IPS DF 19.7 (cell line): ENCODE measurements around the gene FHOD3.

ENCODE experiments used
- DNase-seq: peaks from one replicate; pipeline ENCODE4 v3.0.0-alpha.2; 2013; ENCODE audit warnings: low read depth, low spot score

FHOD3 gene

GRCh38 chr18:36296650-36297416 is 680 bp upstream of the FHOD3 start:
- no peak for DNase-seq

- DNase-seq, result no peak
Observed at GRCh38 chr18:36298126-36298741, 721 bp downstream of the FHOD3 start.

GRCh38 chr18:36299015-36299414 is 1.5 kb downstream of the FHOD3 start:
- no peak for DNase-seq

DNA sequence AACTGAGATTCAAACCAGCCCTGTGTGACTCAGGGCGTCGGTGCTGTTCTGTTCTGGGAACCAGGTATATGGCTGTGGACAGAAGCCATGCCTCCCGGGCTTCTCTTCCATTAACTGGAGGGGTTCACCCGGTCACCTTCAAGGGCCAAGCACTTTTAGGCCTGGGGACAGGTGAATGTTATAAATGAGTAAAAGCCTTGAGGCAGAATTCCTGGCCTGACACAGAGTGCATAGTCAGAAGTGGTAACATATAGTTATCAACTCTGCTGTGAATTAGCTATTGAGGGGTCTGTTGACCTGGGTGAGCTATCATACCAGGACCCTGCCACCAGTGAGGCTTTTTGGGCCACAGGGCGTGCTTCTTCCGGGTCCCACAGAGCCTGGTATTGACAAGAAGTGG is 2.7 kb downstream of the FHOD3 start:
- no peak for DNase-seq

DNA sequence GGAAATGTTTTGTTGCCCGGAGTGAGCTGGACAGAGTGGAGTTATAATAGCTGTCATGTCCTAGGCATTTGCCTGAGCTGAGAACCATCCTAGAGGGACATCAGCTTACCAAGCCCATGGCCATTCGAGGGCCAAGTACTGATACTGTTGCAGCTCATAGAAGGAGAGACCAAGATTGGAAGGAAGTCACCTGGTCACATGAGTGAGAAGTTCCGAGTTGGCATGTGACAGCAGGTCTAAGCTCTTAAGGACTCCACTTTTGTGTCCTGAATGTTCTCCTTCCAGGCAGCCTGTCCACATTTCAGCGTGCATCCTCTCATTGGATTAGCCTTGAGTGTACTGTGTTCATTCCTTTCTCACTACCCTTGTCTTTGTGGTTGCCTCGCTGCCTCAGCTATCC is 4.4 kb downstream of the FHOD3 start:
- no peak for DNase-seq

DNA sequence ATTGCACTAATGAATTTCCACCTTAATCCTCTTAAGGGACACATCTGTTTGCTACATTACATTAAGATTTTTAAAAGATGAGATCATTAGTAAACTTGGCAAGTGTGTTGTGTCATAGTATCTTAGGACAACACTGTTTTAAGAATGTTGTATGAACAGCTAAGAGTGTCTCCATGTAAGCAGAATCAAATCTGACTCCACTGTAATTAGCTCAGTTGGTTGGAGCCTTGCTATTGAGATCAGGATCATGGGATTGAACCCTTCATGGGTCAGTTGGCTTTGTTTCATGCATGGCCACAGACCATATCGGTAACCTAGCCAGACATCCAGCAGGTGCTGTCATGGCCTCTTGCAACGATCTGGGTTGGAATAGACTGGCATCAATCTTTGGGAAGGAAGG is 5.2 kb downstream of the FHOD3 start:
- no peak for DNase-seq

DNA sequence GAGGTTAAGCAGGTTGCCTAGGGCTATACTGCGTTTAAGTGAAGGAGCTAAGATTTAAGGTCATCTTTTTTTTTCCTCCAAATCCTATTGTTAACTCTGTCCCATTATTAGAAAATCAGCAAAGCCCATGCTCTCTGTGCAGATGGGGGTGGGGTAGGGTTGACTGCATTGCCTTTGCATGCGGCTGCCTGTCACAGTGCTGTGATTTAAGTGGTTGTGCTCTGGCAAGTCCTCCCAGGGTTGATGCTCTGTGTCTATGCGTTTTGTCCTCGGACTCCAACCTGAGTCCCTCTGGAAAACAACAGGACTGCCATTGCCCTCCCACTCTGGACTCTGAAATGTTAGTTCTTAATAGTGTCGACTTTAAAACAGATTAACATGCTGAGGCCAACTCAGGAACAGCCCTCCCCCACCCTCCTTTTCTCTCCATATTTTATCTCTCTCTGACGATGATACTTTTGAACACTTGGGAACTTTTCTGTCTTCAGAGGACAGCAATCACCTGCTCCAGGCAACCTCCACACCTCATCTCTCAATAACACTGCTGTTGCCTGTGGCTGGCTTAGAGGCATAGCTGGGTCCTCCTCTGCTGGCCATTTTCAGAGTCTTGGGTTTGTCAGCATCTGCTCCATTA is 5.8 kb downstream of the FHOD3 start:
- DNase-seq, result no peak

GRCh38 chr18:36304723-36305122 is 7.2 kb downstream of the FHOD3 start:
- no peak for DNase-seq

DNA sequence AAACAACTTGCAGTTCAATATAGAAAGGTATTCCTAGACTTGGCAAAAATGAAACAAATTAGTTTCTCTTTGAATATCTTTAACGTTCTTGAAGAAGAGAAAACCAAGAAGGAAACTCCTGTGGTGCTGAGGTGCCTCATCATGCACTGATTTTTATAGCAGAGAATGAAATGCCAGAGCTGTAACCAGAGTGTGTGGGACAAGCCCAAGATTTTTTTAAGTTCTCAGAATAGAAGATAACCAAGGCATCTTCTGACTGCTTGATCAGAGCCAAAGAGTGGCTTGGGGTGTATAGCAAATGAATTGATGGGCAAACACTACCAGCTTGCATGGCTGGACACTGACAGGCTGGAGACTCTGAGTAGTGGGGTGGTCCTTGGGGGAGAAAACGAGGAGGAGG is 7.9 kb downstream of the FHOD3 start:
- no peak for DNase-seq

GRCh38 chr18:36307513-36307912 is 10.0 kb downstream of the FHOD3 start:
- DNase-seq, result no peak

DNA sequence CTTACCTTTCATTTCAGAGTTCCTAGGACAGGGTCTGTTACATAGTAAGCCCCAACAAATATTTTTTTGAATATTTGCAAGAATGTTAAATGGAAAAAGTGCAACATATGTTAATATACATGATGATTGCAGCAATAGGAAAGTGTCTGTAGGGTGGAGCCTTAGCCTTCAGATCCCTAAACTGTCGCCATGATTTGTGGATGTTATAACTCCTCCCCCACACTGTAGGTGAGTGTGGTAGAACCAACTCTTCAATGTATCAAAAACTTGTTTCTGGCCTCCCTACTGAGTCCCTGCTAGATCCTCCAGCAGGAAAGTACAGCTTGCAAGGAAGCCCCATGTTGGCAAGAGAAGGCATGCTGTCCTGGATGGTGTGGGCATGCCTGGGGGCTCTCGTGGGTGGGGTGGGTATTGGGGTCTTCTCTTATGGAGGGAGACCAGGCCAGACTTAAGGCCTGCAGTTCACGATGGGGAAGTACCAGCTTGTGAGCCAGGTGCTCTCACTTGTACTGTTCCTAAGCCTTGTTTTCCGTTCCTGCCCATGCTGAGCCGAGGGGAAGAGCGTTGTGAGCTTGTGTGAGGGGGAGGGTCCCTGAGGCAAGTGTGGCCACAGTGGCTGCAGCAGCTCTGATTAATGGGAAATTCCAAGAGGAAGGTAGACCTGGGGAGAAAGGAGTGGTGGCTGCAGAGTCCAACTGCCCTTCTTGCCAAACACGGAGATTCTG is 11.4 kb downstream of the FHOD3 start:
- DNase-seq, result no peak

DNA sequence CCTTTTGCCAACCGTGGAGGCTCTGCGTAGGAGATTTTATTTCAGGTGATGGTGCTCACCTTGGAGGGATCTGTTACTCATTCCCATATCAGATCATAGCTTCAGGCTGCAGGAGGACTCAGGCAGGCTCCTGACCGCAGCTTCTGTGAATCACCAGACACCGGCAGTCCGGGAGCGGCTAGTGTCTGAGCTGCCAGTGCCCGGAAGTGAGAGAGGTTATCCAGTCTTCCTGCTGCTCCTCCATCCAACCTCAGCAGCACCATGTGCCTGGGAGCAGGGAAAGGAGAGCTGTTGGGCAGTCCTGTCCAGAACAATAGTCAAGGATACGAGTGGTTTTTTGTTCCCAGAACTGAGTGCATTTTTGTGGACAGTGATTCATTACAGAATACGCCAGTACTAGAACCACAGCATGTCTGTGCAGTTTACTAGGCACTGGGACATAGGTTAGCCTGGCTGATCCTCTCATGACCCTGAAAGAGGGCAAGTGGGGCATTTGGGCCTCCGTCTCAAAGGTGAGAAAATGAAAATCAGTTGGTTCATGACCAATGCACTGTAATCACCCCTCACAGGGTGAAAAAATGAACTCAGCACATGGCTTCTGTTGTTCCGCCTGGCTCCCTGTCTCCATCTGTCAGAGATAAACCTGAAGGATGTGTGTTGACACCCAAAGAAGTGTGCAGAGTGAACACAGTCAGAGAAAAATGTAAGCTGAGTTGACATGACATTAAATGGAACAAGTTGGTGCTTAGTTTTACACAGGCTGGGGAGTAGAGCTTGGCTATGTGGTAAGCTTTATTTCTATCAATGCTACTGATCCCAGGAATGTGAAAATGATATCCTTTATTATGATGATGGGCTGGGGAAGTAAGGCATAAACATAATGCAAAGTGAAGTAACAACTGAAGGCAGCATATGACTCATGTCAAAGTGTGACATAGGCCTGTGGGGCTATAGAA is 12.2 kb downstream of the FHOD3 start:
- DNase-seq, result no peak

DNA sequence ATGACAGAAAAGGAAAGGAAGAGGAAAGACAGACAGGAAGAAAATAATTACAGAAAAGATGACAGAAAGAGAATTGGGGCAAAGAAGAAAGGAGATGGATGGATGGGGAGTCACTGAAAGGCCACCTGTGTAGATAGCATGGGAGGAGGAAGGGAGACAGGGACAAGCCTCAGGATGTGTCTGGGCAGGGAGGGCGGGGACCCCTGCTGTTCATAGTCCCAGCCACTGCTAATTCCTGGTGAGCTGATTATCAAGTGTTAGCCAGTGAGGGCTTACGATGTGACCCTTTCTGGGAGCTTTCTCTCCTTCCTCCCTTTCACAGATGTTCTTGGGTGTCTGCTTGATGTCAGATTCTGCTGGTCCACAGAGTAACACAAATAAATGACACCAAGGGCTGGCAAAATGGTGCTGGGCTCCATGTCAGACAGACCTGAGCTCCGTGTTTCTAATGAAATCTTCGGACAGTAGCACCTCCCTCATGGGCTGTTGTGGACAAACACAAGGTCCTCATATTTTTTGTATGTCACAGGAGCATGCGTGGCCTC is 13.6 kb downstream of the FHOD3 start:
- DNase-seq, result no peak

GRCh38 chr18:36312806-36313395 is 15.4 kb downstream of the FHOD3 start:
- no peak for DNase-seq

DNA sequence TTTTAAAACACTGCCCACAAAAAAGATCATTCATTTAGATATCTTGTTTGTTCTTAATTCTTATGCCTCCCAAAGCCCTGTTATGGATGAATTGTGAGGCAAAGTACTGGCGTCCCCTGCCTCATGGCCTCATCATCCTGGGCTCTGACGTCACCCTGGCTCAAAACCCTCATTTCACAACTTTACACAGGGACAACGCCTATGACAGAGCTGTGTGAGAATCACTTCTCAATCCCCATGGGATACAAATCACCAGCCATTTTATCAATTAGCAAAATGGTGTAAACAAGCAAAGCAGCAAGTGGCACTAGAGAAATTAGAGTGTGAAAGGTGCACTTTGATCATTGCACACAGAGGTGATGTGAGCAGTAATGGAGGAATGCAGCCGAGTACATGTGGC is 16.6 kb downstream of the FHOD3 start:
- DNase-seq, result no peak

GRCh38 chr18:36314754-36315153 is 17.2 kb downstream of the FHOD3 start:
- no peak for DNase-seq

DNA sequence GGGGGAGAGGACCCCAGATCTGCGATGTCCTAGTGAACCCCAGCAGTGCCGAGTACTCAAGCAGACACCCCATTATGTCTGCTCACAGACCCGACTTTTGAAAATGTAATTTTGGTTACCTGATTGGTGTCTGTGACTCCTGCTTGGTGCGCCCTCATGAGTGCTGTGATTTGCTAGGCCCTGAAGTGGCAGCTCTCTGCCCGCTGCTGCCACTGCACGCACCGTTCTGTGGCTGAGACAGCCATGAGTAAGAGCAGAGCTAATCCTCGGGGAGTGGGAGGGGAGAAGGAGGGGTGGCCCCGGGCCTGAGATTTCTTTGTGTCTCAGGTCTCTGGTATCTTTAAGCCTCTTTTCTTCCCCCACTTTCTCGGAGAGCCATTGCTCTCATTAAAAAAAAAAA is 18.2 kb downstream of the FHOD3 start:
- DNase-seq, result no peak

DNA sequence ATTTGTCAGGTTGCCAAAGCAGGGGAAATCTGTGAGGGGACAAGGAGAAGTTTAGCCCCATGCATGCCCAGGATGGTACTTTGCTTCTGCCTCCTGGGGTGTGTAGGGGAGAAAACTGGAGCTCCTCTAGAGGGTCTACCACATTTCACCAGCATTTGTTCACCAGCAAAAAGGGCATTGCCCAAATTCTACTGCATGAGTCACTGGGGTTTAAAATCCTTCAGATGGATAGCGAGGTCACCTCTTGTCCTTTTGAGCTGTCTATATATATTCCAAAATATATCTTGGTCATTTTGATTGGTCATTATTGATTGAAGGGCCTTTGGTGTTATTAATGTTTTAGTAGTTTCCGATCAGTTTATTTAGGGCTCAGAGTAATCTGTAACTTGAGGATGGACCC is 18.7 kb downstream of the FHOD3 start:
- DNase-seq, result no peak

DNA sequence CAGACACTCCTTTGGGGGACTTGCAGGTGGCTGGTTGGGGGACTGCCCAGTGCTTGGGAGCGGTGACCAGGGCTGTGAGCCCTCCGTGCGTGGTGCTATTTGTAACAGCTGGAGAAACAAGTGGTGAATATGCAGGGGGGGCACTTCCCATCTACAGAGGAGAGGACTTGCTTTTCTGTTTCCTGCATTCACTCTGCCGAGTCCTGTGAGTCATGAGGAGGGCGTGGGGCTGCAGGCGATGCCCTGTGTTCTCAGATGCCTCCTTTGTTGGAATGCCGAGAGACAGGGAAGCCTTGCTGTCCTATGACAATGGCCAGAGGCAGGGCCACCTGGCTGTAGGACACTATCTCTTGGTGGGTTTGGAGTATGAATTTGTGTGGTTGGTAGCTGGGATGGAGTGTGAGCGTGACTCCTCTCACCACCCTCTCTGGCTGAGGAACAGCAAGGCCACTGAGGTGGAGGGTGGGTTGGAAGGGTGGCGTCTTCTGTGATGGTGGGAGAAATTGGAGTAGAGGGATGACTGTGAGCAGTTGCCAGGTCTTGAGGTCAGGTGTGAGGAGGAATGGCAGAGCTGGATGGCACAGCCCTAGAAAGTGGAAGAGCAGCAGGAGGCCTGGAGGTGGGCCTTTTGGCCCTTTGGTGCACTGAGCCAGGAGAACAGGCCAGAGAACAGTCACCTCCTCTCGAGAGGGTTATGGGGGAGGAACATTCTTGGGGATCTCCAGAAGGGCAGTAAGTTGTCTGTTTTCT is 24.3 kb downstream of the FHOD3 start:
- no peak for DNase-seq

- no peak for DNase-seq
Observed at GRCh38 chr18:36322408-36322728, 24.9 kb downstream of the FHOD3 start.
